B cell (primary cell): ENCODE results near the gene ABITRAM. TPM values are rescaled to one million over a fixed set of nuclear protein-coding genes. Genes with fewer than 3 reads are reported as not detected.

Experiments used
- ATAC-seq: fragments of 200-7000 bp; cut with Tn5 transposase; one replicate; pipeline ENCODE4 v1.10.0; 2021; ENCODE audit warnings: low read depth, mild to moderate bottlenecking, moderate number of reproducible peaks, moderate library complexity
- CTCF ChIA-PET: fragments of 350-600 bp; sonication (Branson Sonifier 250); formaldehyde crosslinking; loops from one replicate; lab custom pipeline; 2021; ENCODE audit warnings: antibody characterized with exemption, inconsistent platforms; lab: Charles Lee
- POLR2A ChIA-PET: fragments of 350-600 bp; sonication (Branson Sonifier 250); formaldehyde crosslinking; loops from one replicate; lab custom pipeline; 2021; ENCODE audit warnings: antibody characterized with exemption; lab: Charles Lee
- DNase-seq: peaks from one replicate; pipeline ENCODE4 v3.0.0; 2013
- H2AFZ ChIP-seq: 2 replicates; pipeline ENCODE4 v1.6.1; 2012; ENCODE audit warnings: mild to moderate bottlenecking, low read depth, low read length; ENCODE audit not compliant: insufficient read depth, poor library complexity, severe bottlenecking
- H3K27ac ChIP-seq, 2 donors: 1 replicate in 1 of 2; 2 replicates in 1 of 2; pipeline ENCODE4 v1.5.1; 2012 to 2013; ENCODE audit warnings: low read length in 2 of 2, mild to moderate bottlenecking in 2 of 2, moderate library complexity in 1 of 2
- H3K27me3 ChIP-seq, 4 experiments: fragments of 200-600 bp in 1 of 4; sonication (generic) in 1 of 4; replicated peaks in 1 of 4; 1 replicate in 2 of 4; 2 replicates in 2 of 4; pipeline versions ENCODE4 v1.6.1 to v1.7.0; 2013 to 2016; ENCODE audit warnings: low read length in 3 of 4, mild to moderate bottlenecking in 2 of 4, mixed read lengths in 1 of 4, moderate library complexity in 1 of 4; ENCODE audit not compliant: insufficient read depth in 4 of 4, control insufficient read depth in 3 of 4; ENCODE audit errors: control extremely low read depth in 1 of 4
- H3K36me3 ChIP-seq, 2 experiments: replicated peaks in 1 of 2; 1 replicate in 1 of 2; 2 replicates in 1 of 2; pipeline versions ENCODE4 v1.6.1 to v1.7.1; 2013; ENCODE audit warnings: low read length in 1 of 2; ENCODE audit not compliant: insufficient read depth in 2 of 2, control insufficient read depth in 1 of 2; ENCODE audit errors: control extremely low read depth in 1 of 2, extremely low read depth in 1 of 2
- H3K4me1 ChIP-seq, 2 donors: fragments of 200-600 bp in 1 of 2; sonication (generic) in 1 of 2; 1 replicate in 1 of 2; 2 replicates in 1 of 2; pipeline versions ENCODE4 v1.5.1 to v1.6.1; 2013 to 2017; ENCODE audit warnings: low read length in 2 of 2; ENCODE audit not compliant: control insufficient read depth in 2 of 2, insufficient read depth in 2 of 2
- H3K4me2 ChIP-seq: replicated peaks from 2 replicates; pipeline ENCODE3; 2012; ENCODE audit warnings: mild to moderate bottlenecking, low read depth, low read length; ENCODE audit not compliant: poor library complexity, severe bottlenecking
- H3K4me3 ChIP-seq, 5 experiments: fragments of 200-600 bp in 1 of 5; sonication (generic) in 1 of 5; 1 replicate in 3 of 5; 2 replicates in 2 of 5; pipeline versions ENCODE4 v1.5.1 to v1.7.0; 2011 to 2016; ENCODE audit warnings: low read length in 4 of 5, mild to moderate bottlenecking in 4 of 5, low read depth in 2 of 5, control low read depth in 1 of 5, moderate library complexity in 1 of 5; ENCODE audit not compliant: insufficient read depth in 1 of 5; ENCODE audit errors: control extremely low read depth in 1 of 5, extremely low read depth in 1 of 5
- H3K79me2 ChIP-seq: fragments of 200-600 bp; sonication (generic); one replicate; pipeline ENCODE4 v1.6.0; 2016; ENCODE audit warnings: low read length; ENCODE audit not compliant: control insufficient read depth, insufficient read depth
- H3K9ac ChIP-seq: fragments of 200-600 bp; sonication (generic); 2 replicates; pipeline ENCODE4 v1.6.1; 2017; ENCODE audit warnings: mild to moderate bottlenecking, low read length, moderate library complexity
- H3K9me3 ChIP-seq, 3 donors: one replicate each; pipeline versions ENCODE4 v1.6.1 to v1.7.1; 2013; ENCODE audit warnings: low read length in 2 of 3; ENCODE audit not compliant: control insufficient read depth in 2 of 3, insufficient read depth in 1 of 3; ENCODE audit errors: control extremely low read depth in 1 of 3
- H4K20me1 ChIP-seq: 2 replicates; pipeline ENCODE4 v1.6.0; 2012; ENCODE audit warnings: mild to moderate bottlenecking, low read length; ENCODE audit not compliant: insufficient read depth, control insufficient read depth, poor library complexity, severe bottlenecking
- H3K27ac Mint-ChIP-seq: one replicate; pipeline ENCODE4 v1.8.0; 2021; ENCODE audit warnings: mixed read lengths
- H3K27me3 Mint-ChIP-seq: one replicate; pipeline ENCODE4 v1.8.0; 2021; ENCODE audit warnings: mixed read lengths
- H3K4me1 Mint-ChIP-seq: one replicate; pipeline ENCODE4 v1.8.0; 2021; ENCODE audit warnings: mixed read lengths
- H3K4me3 Mint-ChIP-seq: one replicate; pipeline ENCODE4 v1.8.0; 2021; ENCODE audit warnings: mixed read lengths
- H3K9me3 Mint-ChIP-seq: one replicate; pipeline ENCODE4 v1.8.0; 2022; ENCODE audit warnings: mixed read lengths; ENCODE audit not compliant: insufficient read depth
- CTCF ChIP-seq: fragments of 200-600 bp; IDR thresholded peaks from one replicate; pipeline ENCODE4 v1.8.0; 2022; ENCODE audit warnings: antibody characterized with exemption, mild to moderate bottlenecking
- EZH2 ChIP-seq: IDR thresholded peaks from 2 replicates; pipeline ENCODE4 v1.6.1; 2012; ENCODE audit warnings: borderline replicate concordance, low read depth, mild to moderate bottlenecking, moderate library complexity, low read length; ENCODE audit not compliant: insufficient read depth, poor library complexity, severe bottlenecking
- WGBS: methylation state at CpG from one replicate; pipeline ENCODE4 v1.1.5; 2013; ENCODE audit warnings: missing lambda C conversion rate; ENCODE audit not compliant: insufficient coverage; 5-methylcytosine and 5-hydroxymethylcytosine counted together
- intact Hi-C: fragments of 100-400 bp; cut with micrococcal nuclease; formaldehyde crosslinking; loops from one replicate; pipeline ENCODE4 v1.10.0; 2022
- polyA plus RNA-seq: library from polyadenylated mRNA; depleted of rRNA; stranded (reverse); fragments of >200 nt; gene quantifications from 2 replicates; pipeline ENCODE4 v1.2.3, GENCODE V29; 2012
- total RNA-seq, 2 donors: library from RNA; stranded (reverse); fragments of 120-200 nt in 1 of 2; gene quantifications; 1 replicate in 1 of 2; 2 replicates in 1 of 2; pipeline versions ENCODE4 v1.2.3 to v1.2.4, GENCODE V29; 2013 to 2022

Gene ABITRAM
- total and polyA plus RNA-seq, 2 donors (not counting 1 experiment from before 2014, with no cell fraction given), result 6.6 to 8.3 TPM

- intact Hi-C loops, result no loop called here
- Histone ChIP-seq H3K27me3 (no peaks in the 10 kb centered on the region), H2AFZ (no peak overlapping the region), H3K4me3 (no peak overlapping the region), H3K27ac (no peak overlapping the region), H3K9ac (no peak overlapping the region), H3K36me3 (peaks cover 0 to 1% of the 10 kb centered on the region in 2 experiments), H3K9me3 (peaks cover 0 to 4% (median 3%) of the 10 kb centered on the region in 3 donors), H4K20me1 (no peaks in the 10 kb centered on the region), H3K79me2 (no peaks in the 10 kb centered on the region), H3K4me1 (no peaks in the 10 kb centered on the region), H3K4me2 (no peak overlapping the region)
- ATAC-seq (no peak), DNase-seq (no peak)
- peaks cover 9% of the 10 kb centered on the region for H3K9me3 Mint-ChIP-seq
- ChIA-PET POLR2A (no interaction called here), CTCF (no interaction called here)
- no peaks in the 10 kb centered on the region for H3K4me1 Mint-ChIP-seq
- H3K27ac Mint-ChIP-seq, result no peak overlapping the region
- 40% methylated on average over 1 of the region's 5 CpGs for WGBS
- TF ChIP-seq CTCF (no peak), EZH2 (no peak)
- no peaks in the 10 kb centered on the region for H3K27me3 Mint-ChIP-seq
- no peak overlapping the region for H3K4me3 Mint-ChIP-seq
Observed at GRCh38 chr9:108973895-108974294, 39.7 kb downstream of the ABITRAM start.

GRCh38 chr9:108978205-108978604 lies 44.0 kb downstream of the ABITRAM start:
- DNase-seq (no peak), ATAC-seq (no peak)
- no peaks in the 10 kb centered on the region for H3K4me1 ChIP-seq
- no peak overlapping the region for H3K4me3 ChIP-seq
- H3K9me3 ChIP-seq, result no peaks in the 10 kb centered on the region
- POLR2A ChIA-PET, result no interaction called here
- no peak overlapping the region for H2AFZ ChIP-seq
- H3K4me2 ChIP-seq, result no peak overlapping the region
- no peaks in the 10 kb centered on the region for H3K9me3 Mint-ChIP-seq
- 63% methylated on average over 1 of the region's 1 CpG for WGBS
- CTCF ChIA-PET, result no interaction called here
- H3K27me3 ChIP-seq, result no peaks in the 10 kb centered on the region
- H4K20me1 ChIP-seq, result no peaks in the 10 kb centered on the region
- H3K4me3 Mint-ChIP-seq, result no peak overlapping the region
- H3K4me1 Mint-ChIP-seq, result no peaks in the 10 kb centered on the region
- no peak overlapping the region for H3K9ac ChIP-seq
- H3K27ac Mint-ChIP-seq, result no peak overlapping the region
- H3K27ac ChIP-seq, result no peak overlapping the region
- no peaks in the 10 kb centered on the region for H3K27me3 Mint-ChIP-seq
- H3K79me2 ChIP-seq, result no peaks in the 10 kb centered on the region
- intact Hi-C loops, result no loop called here
- TF ChIP-seq EZH2 (no peak), CTCF (no peak)
- H3K36me3 ChIP-seq, result no peaks in the 10 kb centered on the region
